H1 (cell line): Measurements from ENCODE around the gene ENAH.

ENCODE experiments used
- BCL11A ChIP-seq, 2 experiments: IDR thresholded peaks; one replicate each; pipeline ENCODE4 v1.6.1; 2011; ENCODE audit warnings: low read depth in 2 of 2, low read length in 2 of 2, mild to moderate bottlenecking in 2 of 2
- CEBPB ChIP-seq: IDR thresholded peaks from 2 replicates; pipeline ENCODE4 v1.6.1; 2012; ENCODE audit warnings: low read depth, low read length
- CTCF ChIP-seq, 3 experiments: IDR thresholded peaks; 1 replicate in 2 of 3; 2 replicates in 1 of 3; pipeline versions ENCODE4 v1.5.1 to v1.6.1; 2011; ENCODE audit warnings: low read length in 3 of 3, mild to moderate bottlenecking in 3 of 3, inconsistent platforms in 2 of 3, low read depth in 1 of 3, moderate library complexity in 1 of 3; ENCODE audit not compliant: insufficient read depth in 1 of 3; ENCODE audit errors: control extremely low read depth in 1 of 3
- EP300 ChIP-seq, 2 experiments: IDR thresholded peaks; 1 replicate in 1 of 2; 2 replicates in 1 of 2; pipeline ENCODE4 v1.6.1; 2011 to 2012; ENCODE audit warnings: low read depth in 2 of 2, low read length in 2 of 2, mild to moderate bottlenecking in 2 of 2, borderline replicate concordance in 1 of 2, inconsistent platforms in 1 of 2, moderate library complexity in 1 of 2
- FOSL1 ChIP-seq: IDR thresholded peaks from 2 replicates; pipeline ENCODE4 v1.6.1; 2011; ENCODE audit warnings: mild to moderate bottlenecking, low read depth, low read length, moderate library complexity; ENCODE audit not compliant: insufficient read depth
- GTF2F1 ChIP-seq: IDR thresholded peaks from 2 replicates; pipeline ENCODE4 v1.6.1; 2012; ENCODE audit warnings: low read depth, low read length, improper control_type of control experiment, borderline replicate concordance
- POLR2A ChIP-seq, 2 experiments: IDR thresholded peaks; 1 replicate in 1 of 2; 2 replicates in 1 of 2; pipeline ENCODE4 v1.6.1; 2011; ENCODE audit warnings: low read depth in 2 of 2, low read length in 2 of 2, mild to moderate bottlenecking in 2 of 2; ENCODE audit errors: control extremely low read depth in 1 of 2
- RAD21 ChIP-seq, 2 experiments: IDR thresholded peaks in 1 of 2; conservative IDR thresholded peaks in 1 of 2; 2 replicates each; pipeline ENCODE4 v1.6.1; 2011; ENCODE audit warnings: low read depth in 2 of 2, low read length in 2 of 2, improper control_type of control experiment in 1 of 2, inconsistent platforms in 1 of 2, mild to moderate bottlenecking in 1 of 2, moderate library complexity in 1 of 2
- SP1 ChIP-seq: IDR thresholded peaks from 2 replicates; pipeline ENCODE4 v1.6.1; 2011; ENCODE audit warnings: low read depth, low read length
- TAF1 ChIP-seq: IDR thresholded peaks from 2 replicates; pipeline ENCODE4 v1.6.1; 2011; ENCODE audit warnings: mild to moderate bottlenecking, low read depth, low read length
- YY1 ChIP-seq: IDR thresholded peaks from 2 replicates; pipeline ENCODE4 v1.6.1; 2011; ENCODE audit warnings: low read depth, mild to moderate bottlenecking, low read length

DNA sequence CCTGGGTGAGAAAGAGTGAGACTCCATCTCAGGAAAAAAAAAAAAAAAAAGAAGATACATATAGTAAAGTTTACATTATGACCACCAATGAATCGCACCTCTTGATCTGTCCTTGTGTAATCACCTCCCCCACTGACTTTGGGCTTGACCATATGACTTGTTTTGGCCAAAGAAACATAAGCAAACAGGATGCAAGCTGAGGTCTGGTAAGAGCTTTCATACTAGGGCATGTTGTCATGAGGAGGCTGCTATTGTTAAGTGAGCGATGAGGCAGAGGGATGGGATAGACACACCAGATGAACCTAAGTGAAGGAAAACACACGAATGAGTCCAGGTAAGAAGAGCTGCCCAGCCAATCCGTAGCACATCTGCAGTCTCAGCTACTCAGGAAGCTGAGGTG, 10.7 kb downstream of the ENAH start:
- TF ChIP-seq FOSL1 (no peak), CTCF (IDR thresholded peaks at IDR 0.05; ENCODE audit: control extremely low read depth in 1 of 3, insufficient read depth in 1 of 3, low read depth in 1 of 3, low read length in 3 of 3) (no peak), EP300 (IDR thresholded peaks at IDR 0.05; ENCODE audit: borderline replicate concordance in 1 of 2, low read depth in 2 of 2, low read length in 2 of 2) (no peak), TAF1 (no peak), GTF2F1 (no peak), RAD21 (IDR thresholded peaks at IDR 0.05 in 1 of 2, conservative IDR thresholded peaks at IDR 0.05 in 1 of 2; ENCODE audit: low read depth in 2 of 2, low read length in 2 of 2) (no peak), CEBPB (no peak), SP1 (no peak), POLR2A (IDR thresholded peaks at IDR 0.05; ENCODE audit: control extremely low read depth in 1 of 2, low read depth in 2 of 2, low read length in 2 of 2) (no peak), YY1 (no peak), BCL11A (IDR thresholded peaks at IDR 0.05; ENCODE audit: low read depth in 2 of 2, low read length in 2 of 2) (no peak)
